Measurements from ENCODE around the gene ADCY10. TPM values are rescaled to one million over a fixed set of nuclear protein-coding genes. Genes with fewer than 3 reads are reported as not detected.

Gene ADCY10
- total RNA-seq, 2 experiments from 2014 or later: 0.15 TPM; not detected in 1

GRCh38 chr1:167790117-167790516, 123.8 kb downstream of the ADCY10 start:
- BruUV-seq (replicated peaks): no TSS peak
- Histone ChIP-seq H3K27ac (ENCODE audit: low read depth, low read length, poor library complexity, severe bottlenecking) (no peak overlapping the region), H3K4me1 (ENCODE audit: insufficient read depth, low read length, poor library complexity, severe bottlenecking) (no peaks in the 10 kb centered on the region), H3K36me3 (ENCODE audit: insufficient read depth, low read length) (peaks cover 27% of the 10 kb centered on the region), H2AFZ (ENCODE audit: low read length) (no peak overlapping the region), H3K79me2 (ENCODE audit: insufficient read depth, low read depth, low read length) (no peaks in the 10 kb centered on the region), H3K9me3 (ENCODE audit: low read length) (no peaks in the 10 kb centered on the region), H3K4me2 (ENCODE audit: low read length) (no peak overlapping the region), H4K20me1 (ENCODE audit: insufficient read depth, low read length) (no peaks in the 10 kb centered on the region), H3K4me3 (ENCODE audit: low read depth, low read length, poor library complexity, severe bottlenecking) (no peak overlapping the region), H3K9me2 (ENCODE audit: insufficient read depth, low read length) (no peaks in the 10 kb centered on the region)
- intact Hi-C loops (cut with micrococcal nuclease; ENCODE audit: unreplicated experiment): no loop called here
- DNase-seq (ENCODE audit: low spot score): no peak
- ChIA-PET CTCF (ENCODE audit: unreplicated experiment) (interaction anchor here (1.0 kb wide), 1 partner anchor 66 kb away, joined by 3 read pairs; no protein-coding TSS in a partner anchor), POLR2A (interaction anchor here (0.6 to 1.5 kb wide), 3 partner anchors 10 to 384 kb away, joined by 4 to 5 read pairs (median 4); no protein-coding TSS in a partner anchor)
- TF ChIP-seq CTCF (conservative IDR thresholded peaks at IDR 0.05; ENCODE audit: low read length) (no peak), EZH2phosphoT487 (IDR thresholded peaks at IDR 0.05; ENCODE audit: borderline replicate concordance, low read depth, low read length) (no peak)

- ChIA-PET CTCF (ENCODE audit: unreplicated experiment) (no interaction called here), POLR2A (interaction anchor here (0.5 to 1.6 kb wide), 3 partner anchors 11 to 34 kb away, joined by 3 to 5 read pairs (median 5); no protein-coding TSS in a partner anchor)
- Histone ChIP-seq H3K9me2 (ENCODE audit: insufficient read depth, low read length) (no peaks in the 10 kb centered on the region), H4K20me1 (ENCODE audit: insufficient read depth, low read length) (no peaks in the 10 kb centered on the region), H3K4me3 (ENCODE audit: low read depth, low read length, poor library complexity, severe bottlenecking) (no peak overlapping the region), H3K79me2 (ENCODE audit: insufficient read depth, low read depth, low read length) (no peaks in the 10 kb centered on the region), H2AFZ (ENCODE audit: low read length) (no peak overlapping the region), H3K9me3 (ENCODE audit: low read length) (no peaks in the 10 kb centered on the region), H3K4me2 (ENCODE audit: low read length) (no peak overlapping the region), H3K36me3 (ENCODE audit: insufficient read depth, low read length) (peaks cover 31% of the 10 kb centered on the region), H3K27ac (ENCODE audit: low read depth, low read length, poor library complexity, severe bottlenecking) (no peak overlapping the region), H3K4me1 (ENCODE audit: insufficient read depth, low read length, poor library complexity, severe bottlenecking) (no peaks in the 10 kb centered on the region)
- no peak for TF ChIP-seq EZH2phosphoT487 (IDR thresholded peaks at IDR 0.05; ENCODE audit: borderline replicate concordance, low read depth, low read length)
- no peak for TF ChIP-seq CTCF (conservative IDR thresholded peaks at IDR 0.05; ENCODE audit: low read length)
- DNase-seq (ENCODE audit: low spot score): no peak
- BruUV-seq (replicated peaks): TSS peak; percentile 24
- intact Hi-C loops (cut with micrococcal nuclease; ENCODE audit: unreplicated experiment): no loop called here
These were observed 124.4 kb downstream of the ADCY10 start for GRCh38 chr1:167789501-167789900.

- no peaks in the 10 kb centered on the region for H3K9me2 ChIP-seq (ENCODE audit: insufficient read depth, low read length)
- DNase-seq (ENCODE audit: low spot score): no peak
- H3K9me3 ChIP-seq (ENCODE audit: low read length): no peaks in the 10 kb centered on the region
- no peak overlapping the region for H3K4me2 ChIP-seq (ENCODE audit: low read length)
- no peaks in the 10 kb centered on the region for H3K4me1 ChIP-seq (ENCODE audit: insufficient read depth, low read length, poor library complexity, severe bottlenecking)
- intact Hi-C loops (cut with micrococcal nuclease; ENCODE audit: unreplicated experiment): no loop called here
- no peaks in the 10 kb centered on the region for H4K20me1 ChIP-seq (ENCODE audit: insufficient read depth, low read length)
- no peaks in the 10 kb centered on the region for H3K79me2 ChIP-seq (ENCODE audit: insufficient read depth, low read depth, low read length)
- BruUV-seq (replicated peaks): no TSS peak
- ChIA-PET POLR2A (interaction anchor here (0.7 to 0.9 kb wide), 2 partner anchors 9 to 476 kb away, joined by 3 read pairs; no protein-coding TSS in a partner anchor), CTCF (ENCODE audit: unreplicated experiment) (no interaction called here)
- no peak for TF ChIP-seq EZH2phosphoT487 (IDR thresholded peaks at IDR 0.05; ENCODE audit: borderline replicate concordance, low read depth, low read length)
- no peak for TF ChIP-seq CTCF (conservative IDR thresholded peaks at IDR 0.05; ENCODE audit: low read length)
- peaks cover 41% of the 10 kb centered on the region for H3K36me3 ChIP-seq (ENCODE audit: insufficient read depth, low read length)
- no peak overlapping the region for H2AFZ ChIP-seq (ENCODE audit: low read length)
- H3K27ac ChIP-seq (ENCODE audit: low read depth, low read length, poor library complexity, severe bottlenecking): no peak overlapping the region
- no peak overlapping the region for H3K4me3 ChIP-seq (ENCODE audit: low read depth, low read length, poor library complexity, severe bottlenecking)
These were observed 127.4 kb downstream of the ADCY10 start for GRCh38 chr1:167786502-167786901.
